Adrenal gland (tissue), 5 donors: ENCODE data around the gene NTRK1.

ENCODE experiments used
- CTCF ChIP-seq, 6 experiments: fragments of 450-650 bp in 4 of 6; fragments of 200-600 bp in 2 of 6; sonication (generic) in 1 of 6; IDR thresholded peaks; 1 replicate in 5 of 6; 2 replicates in 1 of 6; pipeline versions ENCODE4 v1.5.1 to v1.8.0; 2016 to 2021; ENCODE audit warnings: antibody characterized with exemption in 6 of 6, mild to moderate bottlenecking in 2 of 6, moderate library complexity in 1 of 6
- POLR2A ChIP-seq, 2 donors: fragments of 450-650 bp; IDR thresholded peaks; one replicate each; pipeline ENCODE4 v1.6.1; 2017; ENCODE audit warnings: antibody characterized with exemption in 2 of 2, mild to moderate bottlenecking in 2 of 2, moderate library complexity in 1 of 2
- donor health status: DM: no; HTN: no; CAD: no.

- TF ChIP-seq POLR2A (IDR thresholded peaks at IDR 0.05) (no peak), CTCF (IDR thresholded peaks at IDR 0.05) (no peak)
These were observed 42.8 kb downstream of the NTRK1 start for GRCh38 chr1:156903328-156904091.
